HG02884 (cell line): ENCODE data around the gene TNPO2.
"Not testable (repeated sequence)": the region's sequence is repeated elsewhere in the genome, so short reads cannot be mapped to it uniquely, and the experiment has no call there.

ENCODE experiments used
- ATAC-seq: cut with Tn5 transposase; IDR thresholded peaks from one replicate; pipeline ENCODE4 v1.9.1; 2021; ENCODE audit warnings: mild to moderate bottlenecking, moderate library complexity; ENCODE audit not compliant: unreplicated experiment

The TNPO2 gene

DNA sequence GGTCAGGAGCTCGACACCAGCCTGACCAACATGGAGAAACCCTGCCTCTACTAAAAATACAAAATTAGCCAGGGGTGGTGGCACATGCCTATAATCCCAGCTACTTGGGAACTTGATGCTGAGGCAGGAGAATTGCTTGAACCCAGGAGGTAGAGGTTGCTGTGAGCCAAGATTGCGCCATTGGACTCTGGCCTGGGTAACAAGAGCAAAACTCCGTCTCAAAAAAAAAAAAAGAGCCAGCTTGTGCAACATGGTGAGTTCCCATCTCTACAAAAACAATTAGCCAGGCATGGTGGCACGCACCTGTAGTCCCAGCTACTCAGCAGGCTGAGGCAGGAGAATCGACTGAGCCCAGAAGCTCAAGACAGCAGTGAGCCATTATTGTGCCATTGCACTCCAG, 45.7 kb downstream of the TNPO2 start:
- ATAC-seq = not testable (repeated sequence)

DNA sequence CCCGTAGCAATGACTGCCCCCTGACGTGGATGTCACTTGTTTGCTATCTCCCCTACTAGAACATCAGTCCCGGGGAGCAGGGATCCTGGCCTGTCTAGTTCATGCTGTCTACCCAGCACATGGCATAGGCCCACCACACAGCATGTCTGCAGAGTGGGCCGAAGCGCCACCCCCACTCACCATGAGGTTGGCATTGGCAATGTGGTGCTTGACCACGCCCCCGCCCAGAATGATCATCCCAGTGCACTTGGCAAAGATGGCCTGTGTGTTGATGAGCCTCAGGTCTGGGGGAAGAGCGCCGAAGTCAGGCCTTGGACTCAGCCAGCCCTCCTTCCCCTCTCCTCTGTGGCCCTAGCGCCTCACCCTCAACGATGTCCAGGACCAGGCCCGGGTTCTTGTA, 46.8 kb downstream of the TNPO2 start:
- no peak for ATAC-seq

DNA sequence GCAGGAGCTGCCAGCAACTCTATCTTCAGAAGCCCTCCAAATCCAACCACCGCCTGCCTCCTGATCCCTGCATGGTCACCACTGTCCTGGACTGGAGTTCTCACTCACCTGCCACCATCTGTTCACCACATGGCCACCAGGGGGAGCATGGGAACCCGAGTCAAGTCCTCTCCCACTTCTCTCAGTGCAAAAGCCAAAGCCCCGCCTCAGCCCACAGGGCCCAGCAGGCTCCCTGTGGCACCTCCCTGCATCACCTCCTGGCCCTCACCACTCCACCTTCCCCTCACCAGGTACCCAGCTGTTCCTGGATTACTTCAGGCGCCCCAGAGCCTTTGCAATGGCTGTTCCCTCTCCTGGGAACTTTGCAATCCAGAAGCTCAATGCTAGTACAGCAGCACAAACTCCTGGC, 47.3 kb downstream of the TNPO2 start:
- ATAC-seq = no peak

DNA sequence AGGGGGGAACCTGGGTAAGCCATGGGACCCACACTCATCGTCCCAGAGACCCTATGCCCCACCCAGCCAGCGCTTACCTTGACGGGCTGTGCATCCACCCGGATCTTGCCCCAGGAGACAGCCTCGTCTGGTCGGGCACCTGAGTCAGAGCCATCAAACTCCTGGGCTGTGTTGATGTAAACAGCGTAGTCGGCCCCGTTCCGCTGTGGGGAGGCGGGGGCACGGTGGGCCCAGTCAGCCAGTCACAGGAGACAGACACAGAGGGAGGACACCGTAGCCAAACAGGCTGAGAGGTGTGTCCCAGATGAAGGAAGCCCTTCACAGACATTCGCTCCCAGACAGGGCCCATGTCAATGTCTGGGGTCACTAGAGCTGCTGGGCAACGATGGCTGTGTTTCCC, 47.8 kb downstream of the TNPO2 start:
- no peak for ATAC-seq

DNA sequence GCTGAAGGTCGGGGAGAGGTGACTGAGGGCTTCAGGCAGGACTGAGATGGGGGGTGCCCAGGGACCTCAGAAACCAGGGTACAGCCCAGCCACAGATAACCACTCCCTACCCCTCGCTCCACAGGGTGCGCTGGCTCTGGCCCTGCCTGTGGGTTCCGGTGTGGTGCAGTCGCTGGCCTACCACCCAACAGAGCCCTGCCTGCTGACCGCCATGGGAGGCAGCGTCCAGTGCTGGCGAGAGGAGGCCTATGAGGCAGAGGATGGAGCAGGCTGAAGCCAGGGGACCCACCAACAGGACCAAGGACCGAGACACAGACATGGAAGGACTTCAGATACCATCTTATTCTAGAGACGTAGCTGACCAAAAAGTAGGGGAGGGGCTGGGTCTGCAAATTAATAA, 48.3 kb downstream of the TNPO2 start:
- ATAC-seq = no peak

DNA sequence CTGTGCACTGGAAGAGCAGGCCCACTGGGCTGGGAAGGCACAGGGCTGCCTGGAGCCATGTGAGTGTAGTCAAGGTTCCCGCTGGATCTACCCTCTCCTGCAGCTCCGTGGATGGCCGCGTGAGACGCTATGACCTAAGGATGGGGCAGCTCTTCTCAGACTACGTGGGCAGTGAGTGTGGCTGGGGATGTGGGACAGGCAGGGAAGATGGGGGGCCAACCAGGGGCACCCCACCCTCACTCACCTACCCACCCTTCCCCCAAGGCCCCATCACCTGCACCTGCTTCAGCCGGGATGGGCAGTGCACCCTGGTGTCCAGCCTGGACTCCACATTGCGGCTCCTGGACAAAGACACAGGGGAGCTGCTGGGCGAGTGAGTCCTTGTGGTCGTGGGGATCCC, 51.0 kb downstream of the TNPO2 start:
- no peak for ATAC-seq

DNA sequence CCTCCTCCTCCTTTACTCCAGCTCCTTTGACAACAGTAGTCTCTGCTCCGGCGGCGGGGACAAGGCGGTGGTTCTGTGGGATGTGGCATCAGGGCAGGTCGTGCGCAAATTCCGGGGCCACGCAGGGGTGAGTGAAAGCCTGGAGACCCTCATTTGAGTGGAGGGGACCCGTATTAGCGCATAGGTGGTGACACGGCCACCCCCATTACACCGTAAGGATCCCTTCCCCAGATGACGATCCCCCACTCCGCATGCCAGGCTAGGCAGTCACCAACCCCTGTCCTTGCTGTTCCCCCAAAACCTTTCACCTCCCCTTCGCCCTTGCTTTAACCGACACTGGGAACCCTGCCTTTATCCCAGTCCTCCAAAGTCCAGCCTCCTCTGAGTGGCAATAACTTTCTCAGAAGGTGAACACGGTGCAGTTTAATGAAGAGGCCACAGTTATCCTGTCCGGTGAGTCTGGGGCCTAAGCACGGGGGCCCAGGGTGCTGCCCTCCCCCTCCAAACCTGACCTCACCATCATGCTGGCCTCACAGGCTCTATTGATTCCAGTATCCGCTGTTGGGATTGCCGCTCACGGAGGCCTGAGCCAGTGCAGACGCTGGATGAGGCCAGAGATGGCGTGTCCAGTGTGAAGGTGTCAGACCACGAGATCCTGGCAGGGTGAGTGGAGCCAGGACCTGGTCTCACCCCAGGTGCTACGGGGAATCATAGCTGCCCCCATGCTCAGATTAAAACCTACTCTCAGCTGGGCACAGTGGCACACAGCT, 53.4 kb downstream of the TNPO2 start:
- no peak for ATAC-seq

DNA sequence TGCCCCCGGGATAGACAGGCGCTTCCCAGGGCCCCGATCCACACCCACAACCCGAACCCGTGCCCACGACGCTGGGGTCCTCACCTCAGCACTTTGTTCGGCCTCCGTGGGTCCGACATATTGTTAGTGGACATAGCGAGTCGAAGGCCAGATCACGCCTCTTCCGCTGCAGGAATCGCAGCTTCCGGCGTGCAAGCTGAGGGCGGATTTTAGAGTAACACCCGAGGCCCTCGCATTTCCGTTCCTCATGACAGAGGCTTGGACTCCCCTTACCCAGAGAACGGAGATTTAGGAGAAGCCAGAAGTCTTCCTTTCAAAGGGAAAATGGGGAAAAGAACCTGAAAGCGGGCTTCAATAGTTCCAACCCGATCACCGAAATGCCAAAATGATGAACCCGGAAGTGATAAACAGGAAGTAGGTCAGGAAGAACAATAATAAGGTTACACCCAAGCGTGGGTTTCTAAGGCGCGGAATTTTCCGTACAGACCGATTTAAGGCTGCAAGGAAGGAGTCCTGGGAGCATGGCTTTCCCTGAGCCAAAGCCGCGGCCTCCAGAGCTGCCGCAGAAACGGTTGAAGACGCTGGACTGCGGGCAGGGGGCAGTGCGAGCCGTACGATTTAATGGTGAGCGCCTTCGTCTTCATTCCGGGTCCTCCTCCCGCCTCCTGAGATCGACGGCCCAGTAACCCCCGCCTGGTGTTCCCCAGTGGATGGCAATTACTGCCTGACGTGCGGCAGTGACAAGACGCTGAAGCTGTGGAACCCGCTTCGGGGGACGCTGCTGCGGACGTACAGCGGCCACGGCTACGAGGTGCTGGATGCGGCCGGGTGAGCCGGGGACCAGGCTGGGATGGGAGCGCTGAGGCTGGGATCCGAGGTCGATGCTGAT, 54.2 kb downstream of the TNPO2 start:
- no peak for ATAC-seq

DNA sequence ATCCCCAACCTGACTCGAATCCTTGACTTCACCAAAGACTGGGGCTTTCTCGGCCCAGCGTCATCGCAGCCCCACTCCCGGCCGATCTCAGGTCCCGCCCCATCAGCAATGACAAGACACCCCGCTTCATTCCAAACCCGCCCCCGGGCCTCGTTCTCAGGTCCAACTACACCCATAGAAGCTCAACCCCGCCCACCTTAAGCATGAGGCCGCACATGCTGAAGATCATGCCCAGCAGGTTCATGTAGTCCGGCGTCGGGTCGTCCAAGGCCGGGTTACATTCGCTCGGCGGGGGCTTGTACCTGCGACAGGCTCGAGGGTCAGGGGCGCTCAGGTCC, 54.8 kb downstream of the TNPO2 start:
- no peak for ATAC-seq

DNA sequence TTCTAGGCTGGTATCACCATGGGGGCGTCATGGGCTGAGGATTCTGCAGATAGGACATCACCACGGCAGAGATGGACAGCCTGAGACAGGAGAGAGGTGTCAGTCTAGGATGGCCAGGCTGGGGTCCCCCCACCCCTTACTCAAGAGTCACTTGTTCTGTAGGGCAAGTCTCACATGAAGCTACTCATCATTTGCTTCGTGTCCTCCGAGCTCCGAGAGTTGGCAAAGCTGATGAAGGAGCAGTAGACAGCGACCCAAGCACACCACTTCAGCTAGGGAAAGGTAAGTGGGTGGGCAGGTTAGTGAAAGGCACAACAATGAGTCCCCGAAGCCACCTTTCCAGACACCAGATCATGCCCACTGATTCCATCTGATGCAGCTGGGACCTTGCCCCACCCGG, 55.4 kb downstream of the TNPO2 start:
- no peak for ATAC-seq

DNA sequence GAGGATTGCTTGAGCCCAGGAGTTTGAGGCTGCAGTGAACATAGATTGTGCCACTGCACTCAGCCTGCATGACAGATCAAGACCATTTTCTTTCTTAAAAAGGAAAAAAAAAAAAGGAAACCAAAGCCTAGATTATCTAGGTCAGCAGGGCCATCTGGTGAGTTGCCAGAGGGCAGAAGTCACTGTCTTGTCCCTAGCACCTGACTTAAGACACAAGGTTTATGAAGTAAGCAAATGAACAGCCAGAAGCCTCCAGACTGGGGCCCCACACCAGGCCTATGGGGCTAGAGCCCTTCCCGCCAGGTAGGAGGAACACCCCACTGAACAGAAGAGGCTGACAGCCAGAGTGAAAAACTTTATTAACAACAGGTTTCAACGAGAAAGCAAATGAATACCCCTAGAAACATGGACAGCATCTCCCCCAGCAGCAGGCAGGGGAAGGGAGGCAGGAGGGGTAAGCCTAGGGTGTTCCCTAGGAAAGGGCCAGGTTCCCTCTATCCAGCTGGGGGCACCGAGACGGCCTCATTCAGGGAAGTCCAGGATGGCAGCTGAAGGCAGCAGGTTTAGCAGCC, 55.9 kb downstream of the TNPO2 start:
- ATAC-seq = no peak

DNA sequence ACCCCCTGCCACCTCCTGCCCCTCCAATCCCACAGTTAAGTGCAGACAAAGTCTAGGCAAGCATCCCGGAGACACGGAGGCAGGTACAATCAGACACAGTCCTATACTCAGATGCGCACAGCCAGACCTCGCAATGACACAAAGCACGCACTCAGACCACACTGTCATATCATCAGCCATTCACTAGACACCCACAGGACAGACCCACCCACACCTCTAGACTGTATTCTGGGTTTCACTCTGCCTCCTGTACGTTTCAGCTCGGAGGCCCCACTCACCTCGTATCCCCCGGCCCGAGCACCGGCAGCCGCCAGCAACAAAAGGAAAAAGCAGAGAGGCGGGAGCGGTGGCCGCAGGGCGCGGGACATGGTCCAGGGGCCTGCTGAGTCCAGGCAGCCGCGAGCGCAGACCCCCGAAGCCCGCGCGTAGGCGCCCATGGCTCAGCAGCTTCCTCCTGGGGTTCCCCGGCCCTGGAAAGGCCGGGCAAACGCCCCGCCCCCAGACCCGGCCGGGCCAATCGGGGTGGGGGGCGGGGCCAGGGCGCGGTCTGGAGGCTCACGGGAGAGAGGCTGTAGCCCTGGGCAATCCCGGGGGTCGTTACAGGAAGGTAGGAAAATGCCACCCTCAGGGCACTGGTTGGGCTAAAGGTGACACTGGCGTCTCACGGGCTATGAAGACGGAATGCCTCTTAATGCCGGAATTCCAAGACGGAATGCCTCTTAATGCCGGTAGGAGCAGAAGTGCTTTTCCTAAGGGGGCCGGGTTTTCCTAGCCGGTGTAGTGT, 57.3 kb downstream of the TNPO2 start, which contains the start of the genes MAN2B1 and WDR83:
TSS of gene MAN2B1 (minus strand) at position 478 of the 784 bp plus-strand sequence. CDS start at position 437, 41 bp downstream.
TSS of gene WDR83 (plus strand) at position 543 of the 784 bp plus-strand sequence. CDS start 2,984 bp downstream, outside the sequence.
- ATAC-seq = no peak

DNA sequence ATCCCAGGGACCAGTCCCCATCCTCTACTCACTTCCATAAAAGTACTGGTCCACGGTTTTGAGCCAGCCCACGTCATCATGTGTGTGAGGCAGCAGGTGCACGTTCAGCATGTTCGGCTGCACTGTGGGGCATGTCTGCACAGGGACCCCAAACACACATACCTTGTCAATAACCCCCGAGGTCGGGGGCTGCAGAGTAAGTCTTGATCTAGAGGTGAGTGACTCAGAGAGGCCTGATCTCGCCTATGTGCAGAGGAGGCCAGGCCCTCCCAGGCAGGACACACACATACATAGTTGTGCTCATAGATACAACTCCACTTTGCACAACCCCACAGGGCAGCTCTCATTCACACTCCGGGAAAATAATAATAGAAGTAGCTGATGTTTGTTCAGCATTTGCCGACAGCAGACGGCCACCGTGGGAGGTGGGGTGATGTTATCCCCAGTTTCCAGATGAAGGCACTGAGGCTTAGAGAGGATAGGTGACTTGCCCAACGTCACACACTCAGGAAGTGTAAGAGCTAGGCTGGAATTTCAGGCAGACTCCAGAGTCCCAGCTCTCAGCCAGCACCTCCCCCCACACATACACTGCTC, 58.0 kb downstream of the TNPO2 start:
- ATAC-seq = no peak

DNA sequence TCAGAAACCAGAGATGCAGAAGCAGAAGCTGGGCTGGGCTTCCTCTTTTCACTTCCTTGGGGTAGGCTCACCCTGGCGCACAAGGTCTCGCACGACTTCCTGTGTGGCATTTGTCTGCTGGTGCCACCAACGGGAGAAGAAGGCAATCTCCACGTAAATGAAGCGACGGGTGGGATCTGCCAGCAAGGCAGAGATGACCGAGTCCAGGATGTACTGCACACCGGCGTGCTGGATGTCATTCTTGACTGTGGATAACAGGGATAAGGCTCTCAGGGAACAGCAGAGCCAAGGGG, 58.5 kb downstream of the TNPO2 start:
- no peak for ATAC-seq

DNA sequence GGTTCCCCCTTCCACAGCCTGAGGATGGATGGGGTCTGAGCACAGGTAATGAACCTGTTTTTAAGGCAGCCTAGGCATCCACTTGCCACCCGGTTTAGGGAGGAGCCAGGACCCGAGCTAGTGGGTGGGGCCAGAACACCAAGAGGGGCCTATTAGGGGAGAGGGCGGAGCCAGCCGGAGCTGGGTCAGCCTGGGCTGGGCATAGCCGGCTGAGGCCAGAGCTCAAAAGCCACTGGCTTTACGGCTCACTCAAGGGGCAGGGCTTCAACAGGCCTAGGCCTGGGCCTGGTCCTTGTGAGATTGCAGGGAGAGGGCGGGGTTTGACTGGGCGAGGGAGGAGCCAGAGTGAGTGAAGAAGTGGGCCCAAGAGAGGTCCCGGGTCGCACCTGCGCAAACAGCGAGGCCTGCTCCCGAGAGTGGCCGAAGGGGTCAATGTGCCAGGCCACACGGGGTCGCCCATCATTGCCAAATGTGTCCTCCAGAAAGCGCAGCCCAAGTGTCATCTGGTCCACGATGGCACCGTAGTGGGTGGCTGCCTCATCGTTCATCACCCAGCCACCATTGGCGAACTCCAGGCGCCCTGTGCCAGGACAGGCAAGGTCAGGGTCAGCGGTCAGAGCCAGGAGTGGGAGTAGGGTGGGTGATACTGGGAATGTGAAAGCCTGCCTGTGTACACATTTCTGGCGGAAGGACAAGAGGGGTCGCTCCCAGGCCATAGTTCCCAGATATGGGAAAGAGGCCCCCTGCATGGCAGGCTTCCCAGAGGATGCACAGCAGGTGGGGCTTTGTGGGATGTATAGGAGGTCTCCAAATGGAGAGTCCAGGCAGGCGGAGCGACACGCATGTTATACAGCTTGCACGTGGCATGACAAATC, 59.1 kb downstream of the TNPO2 start:
- ATAC-seq = no peak

DNA sequence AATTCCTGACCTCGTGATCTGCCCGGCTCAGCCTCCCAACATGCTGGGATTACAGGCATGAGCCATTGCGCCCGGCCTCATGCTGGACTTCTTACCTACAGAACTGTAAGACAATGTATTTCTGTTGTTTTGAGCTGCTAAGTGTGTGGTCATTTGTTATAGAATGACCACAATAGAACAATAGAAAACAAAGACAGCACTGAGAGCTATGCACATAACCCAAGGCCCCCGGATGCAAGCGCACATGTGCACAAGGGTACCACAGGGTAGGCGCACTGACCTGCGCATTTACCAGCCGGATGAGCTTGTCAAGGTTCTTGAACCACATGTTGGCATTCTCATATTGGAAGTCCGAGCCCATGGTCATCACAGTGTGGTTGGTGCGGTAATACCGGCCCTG, 62.8 kb downstream of the TNPO2 start:
- ATAC-seq = no peak

DNA sequence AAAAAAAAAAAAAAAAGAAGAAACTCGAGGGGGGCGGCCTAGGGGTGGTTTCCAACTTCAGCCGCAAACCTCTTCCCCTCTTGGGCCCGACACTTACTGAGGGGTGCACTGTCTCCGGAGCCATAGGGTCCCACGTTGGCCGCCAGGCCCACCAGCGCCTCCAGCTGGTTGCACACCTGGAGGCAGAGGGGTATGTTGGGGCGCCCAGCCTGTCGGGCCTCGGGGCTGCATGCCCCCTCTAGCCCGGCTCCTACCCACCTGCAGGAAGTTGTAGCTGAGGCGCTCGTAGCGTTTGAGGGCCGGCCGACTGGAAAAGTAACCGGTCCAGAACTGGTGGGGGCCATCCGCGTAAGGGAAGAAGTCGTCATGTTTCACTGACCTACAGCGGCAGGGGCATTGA, 65.8 kb downstream of the TNPO2 start:
- no peak for ATAC-seq

DNA sequence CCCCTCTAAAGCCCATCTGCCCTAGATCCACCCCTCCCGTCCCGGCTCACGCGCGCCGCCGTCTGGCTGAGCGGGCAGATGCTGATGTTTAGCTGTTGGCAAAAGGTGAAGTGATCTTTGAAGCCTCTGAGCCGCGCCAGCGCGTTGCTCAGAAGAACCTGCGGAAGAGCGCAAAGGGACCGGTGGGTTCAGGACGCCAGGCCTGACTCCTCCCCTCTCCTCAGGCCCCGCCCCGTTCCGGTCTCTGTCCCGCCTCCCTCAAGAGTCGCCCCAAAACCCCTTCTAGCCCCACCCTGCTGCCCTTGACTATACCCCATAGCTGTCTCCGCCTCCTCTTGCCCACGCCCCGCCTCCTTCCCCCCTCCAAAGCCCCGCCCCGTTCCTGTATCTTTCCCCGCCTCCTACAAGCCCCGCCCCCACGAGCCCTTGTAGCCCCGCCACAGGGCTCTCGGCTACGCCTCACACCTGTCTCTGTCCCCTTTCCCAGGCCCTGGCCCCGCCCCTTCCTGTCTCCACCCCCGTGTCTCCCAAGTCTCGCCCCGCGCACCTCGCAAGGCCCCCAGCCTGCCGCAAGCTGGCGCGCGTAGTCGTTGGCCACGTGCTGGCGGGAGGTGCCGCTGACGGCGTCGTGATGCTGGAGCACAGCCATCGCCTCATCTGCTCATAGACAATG, 66.7 kb downstream of the TNPO2 start:
- no peak for ATAC-seq

DNA sequence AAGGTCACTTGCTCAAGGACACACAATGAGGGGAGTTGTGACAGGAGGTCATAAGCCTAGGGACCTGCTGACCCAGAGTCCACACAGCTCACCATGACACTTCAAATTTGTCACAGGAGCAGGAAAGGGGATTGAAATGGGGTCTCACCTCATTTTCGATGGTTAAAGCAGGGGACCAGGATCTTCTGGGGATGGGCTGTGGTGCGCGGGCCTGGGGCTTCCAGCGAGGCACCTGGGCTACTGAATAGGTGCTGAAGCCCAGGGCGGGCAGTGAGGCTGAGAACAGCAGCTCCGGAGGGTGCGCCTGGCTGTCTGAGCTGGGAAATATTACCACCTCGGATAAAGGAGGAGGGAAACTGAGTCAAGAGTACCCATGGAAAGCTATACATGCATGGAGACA, 68.2 kb downstream of the TNPO2 start:
- ATAC-seq = no peak
